Lung (tissue), 16 donors: ENCODE results near the gene CEP250. TPM values are rescaled to one million over a fixed set of nuclear protein-coding genes. Genes with fewer than 3 reads are reported as not detected.

Experiments
- ATAC-seq: fragments of 200-7000 bp; cut with Tn5 transposase; one replicate; pipeline ENCODE4 v1.9.1; 2020; ENCODE audit warnings: moderate number of reproducible peaks; ENCODE audit not compliant: insufficient read depth, low FRiP score
- DNase-seq, 3 donors: peaks; one replicate each; pipeline ENCODE4 v3.0.0-alpha.2; 2013 to 2017
- H3K27ac ChIP-seq, 2 donors: one replicate each; pipeline ENCODE4 v1.5.1; 2013; ENCODE audit warnings: mild to moderate bottlenecking in 2 of 2, moderate library complexity in 2 of 2, control low read depth in 1 of 2, inconsistent platforms in 1 of 2, low read depth in 1 of 2, low read length in 1 of 2
- H3K27me3 ChIP-seq, 3 donors: one replicate each; pipeline ENCODE4 v1.5.1; 2013; ENCODE audit warnings: low read length in 2 of 3; ENCODE audit not compliant: control insufficient read depth in 3 of 3, insufficient read depth in 3 of 3
- H3K36me3 ChIP-seq, 4 donors: one replicate each; pipeline ENCODE4 v1.5.1; 2013; ENCODE audit warnings: low read length in 4 of 4, mild to moderate bottlenecking in 1 of 4, moderate library complexity in 1 of 4; ENCODE audit not compliant: control insufficient read depth in 4 of 4, insufficient read depth in 4 of 4
- H3K4me1 ChIP-seq, 5 donors: one replicate each; pipeline ENCODE4 v1.5.1; 2013; ENCODE audit warnings: low read length in 5 of 5, mild to moderate bottlenecking in 2 of 5, moderate library complexity in 1 of 5; ENCODE audit not compliant: control insufficient read depth in 5 of 5, insufficient read depth in 5 of 5
- H3K4me3 ChIP-seq: one replicate; pipeline ENCODE4 v1.5.1; 2013; ENCODE audit warnings: mild to moderate bottlenecking, control low read depth, moderate library complexity
- H3K9ac ChIP-seq, 2 donors: one replicate each; pipeline ENCODE4 v1.5.1; 2013; ENCODE audit warnings: low read length in 2 of 2, control low read depth in 1 of 2; ENCODE audit not compliant: insufficient read depth in 1 of 2
- H3K9me3 ChIP-seq, 4 donors: one replicate each; pipeline ENCODE4 v1.5.1; 2013; ENCODE audit warnings: low read length in 3 of 4, mild to moderate bottlenecking in 1 of 4, moderate library complexity in 1 of 4; ENCODE audit not compliant: control insufficient read depth in 4 of 4, insufficient read depth in 3 of 4
- CTCF ChIP-seq: IDR thresholded peaks from 2 replicates; pipeline ENCODE4 v1.5.1; 2012; ENCODE audit warnings: mild to moderate bottlenecking; ENCODE audit errors: control extremely low read depth, extremely low read depth
- WGBS, 2 donors: extraction: QIAGEN DNeasy Blood & Tissue Kit; methylation state at CpG; one replicate each; pipeline ENCODE4 v1.1.7; 2013; 5-methylcytosine and 5-hydroxymethylcytosine counted together
- long read RNA-seq, 5 donors: transcript quantifications; one replicate each; lab custom pipeline, GENCODE V29; 2026
- polyA plus RNA-seq, 2 donors: library from polyadenylated mRNA; stranded (reverse); fragments of 200-250 nt; gene quantifications; one replicate each; pipeline ENCODE4 v1.2.1, GENCODE V29; 2013
- total RNA-seq, 2 donors: library from RNA; depleted of rRNA in 1 of 2; stranded (reverse); fragments of >200 nt in 1 of 2; gene quantifications; one replicate each; pipeline ENCODE4 v1.2.1, GENCODE V29; 2014 to 2021
- donor health status: control.
- donor health status: control.
- donor health status: Bipolar disorder and iron deficiency.
- donor health status: healthy.
- donor health status: DM: yes; HTN: yes; CAD: no.

CEP250 gene
- total RNA-seq (10 to 100 TPM; 27.0 to 34.5 TPM), polyA plus RNA-seq (10 to 100 TPM in 1 of 2 donors, 1 to 10 TPM in 1; 8.7 to 12.3 TPM)
- long read RNA-seq, donor 1, partial matches to known transcripts: 5 of 5 reads
- long read RNA-seq, donor 1, other reads (novel, unspliced or antisense): 0 of 5 reads
- long read RNA-seq, donor 2: 0 reads
- long read RNA-seq, donor 3: 0 reads
- long read RNA-seq, donor 4, partial matches to known transcripts: 6 of 7 reads
- long read RNA-seq, donor 4, other reads (novel, unspliced or antisense): 0 of 7 reads
- long read RNA-seq, donor 5, partial matches to known transcripts: 7 of 7 reads
- long read RNA-seq, donor 5, other reads (novel, unspliced or antisense): 0 of 7 reads

GRCh38 chr20:35454881-35455609 lies at the start of gene CEP250:
Gene CEP250, plus strand, starts transcription at chr20:35455598. Its CDS starts 6,770 bp downstream, at chr20:35462368.
- H3K9ac ChIP-seq: peak within 1 kb of the TSS; percentile 86 to 100
- H3K9me3 ChIP-seq: no peaks in the 10 kb centered on the region
- peak within 1 kb of the TSS; percentile 87 to 95 for H3K27ac ChIP-seq
- DNase-seq (peak; percentile 97 to 98 (median 98)), ATAC-seq (peak; percentile 98)
- H3K36me3 ChIP-seq: peaks cover 0 to 2% (median under 1%) of the 10 kb centered on the region in 4 donors
- TF ChIP-seq CTCF: no peak
- no peaks in the 10 kb centered on the region for H3K27me3 ChIP-seq
- peak within 1 kb of the TSS; percentile 60 for H3K4me3 ChIP-seq
- 0 to 1% methylated on average over 48 to 59 of the region's 59 CpGs for WGBS, 2 donors
- peaks cover 0 to 7% (median 5%) of the 10 kb centered on the region in 5 donors for H3K4me1 ChIP-seq

- Histone ChIP-seq H3K27me3 (no peaks in the 10 kb centered on the region), H3K27ac (no peak overlapping the region), H3K9ac (no peak overlapping the region), H3K9me3 (peaks cover 0 to 10% (median 0%) of the 10 kb centered on the region in 4 donors), H3K4me1 (peaks cover 0 to 1% (median 0%) of the 10 kb centered on the region in 5 donors), H3K36me3 (peaks cover 7 to 30% (median 21%) of the 10 kb centered on the region in 4 donors), H3K4me3 (no peak overlapping the region)
- ATAC-seq (no peak), DNase-seq (no peak)
- TF ChIP-seq CTCF: no peak
- 96 to 98% methylated on average over 3 of the region's 3 CpGs for WGBS, 2 donors
Measured at GRCh38 chr20:35405775-35406174, 49.6 kb upstream of the CEP250 start.

- H3K9ac ChIP-seq: no peak overlapping the region
- no peak overlapping the region for H3K4me3 ChIP-seq
- peaks cover 5 to 29% (median 21%) of the 10 kb centered on the region in 4 donors for H3K36me3 ChIP-seq
- no peak overlapping the region for H3K27ac ChIP-seq
- WGBS, 2 donors: 97 to 98% methylated on average over 3 of the region's 3 CpGs
- no peak for TF ChIP-seq CTCF
- no peaks in the 10 kb centered on the region for H3K27me3 ChIP-seq
- ATAC-seq (no peak), DNase-seq (no peak)
- H3K4me1 ChIP-seq: peaks cover 0 to 7% (median 5%) of the 10 kb centered on the region in 5 donors
- peaks cover 0 to 10% (median 0%) of the 10 kb centered on the region in 4 donors for H3K9me3 ChIP-seq
Measured at GRCh38 chr20:35408270-35408669, 47.1 kb upstream of the CEP250 start.
